NCI-H1417 (cell line): ENCODE measurements around the gene CBR3.

Experiments
- DNase-seq, 3 experiments: peaks; one replicate each; lab custom pipeline; 2025; lab: John Stamatoyannopoulos, UW

The CBR3 gene

DNA sequence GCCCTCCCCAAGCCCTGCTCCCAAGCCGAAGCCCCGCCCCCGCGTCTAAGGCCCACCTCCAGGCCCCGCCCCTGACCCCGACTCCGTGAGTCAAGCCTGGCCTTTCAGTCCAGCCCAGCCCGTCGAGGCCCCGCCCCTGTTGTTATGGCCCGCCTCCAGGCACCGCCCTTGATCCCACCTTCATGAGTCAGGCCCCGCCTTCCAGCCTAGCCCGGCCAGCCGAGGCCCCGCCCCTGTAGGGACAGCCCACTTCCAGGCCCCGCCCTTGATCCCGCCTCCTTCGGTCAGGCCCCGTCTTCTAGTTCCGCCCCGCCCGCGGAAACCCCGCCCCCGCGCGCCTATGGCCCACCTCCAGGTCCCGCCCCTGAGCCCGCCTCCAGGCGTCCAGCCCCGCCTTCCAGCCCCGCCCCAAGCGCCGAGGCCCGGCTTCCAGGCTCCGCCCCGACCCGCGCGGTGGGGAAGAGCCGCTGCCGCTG lies 21.5 kb downstream of the CBR3 start:
- DNase-seq, result peak; percentile 100

DNA sequence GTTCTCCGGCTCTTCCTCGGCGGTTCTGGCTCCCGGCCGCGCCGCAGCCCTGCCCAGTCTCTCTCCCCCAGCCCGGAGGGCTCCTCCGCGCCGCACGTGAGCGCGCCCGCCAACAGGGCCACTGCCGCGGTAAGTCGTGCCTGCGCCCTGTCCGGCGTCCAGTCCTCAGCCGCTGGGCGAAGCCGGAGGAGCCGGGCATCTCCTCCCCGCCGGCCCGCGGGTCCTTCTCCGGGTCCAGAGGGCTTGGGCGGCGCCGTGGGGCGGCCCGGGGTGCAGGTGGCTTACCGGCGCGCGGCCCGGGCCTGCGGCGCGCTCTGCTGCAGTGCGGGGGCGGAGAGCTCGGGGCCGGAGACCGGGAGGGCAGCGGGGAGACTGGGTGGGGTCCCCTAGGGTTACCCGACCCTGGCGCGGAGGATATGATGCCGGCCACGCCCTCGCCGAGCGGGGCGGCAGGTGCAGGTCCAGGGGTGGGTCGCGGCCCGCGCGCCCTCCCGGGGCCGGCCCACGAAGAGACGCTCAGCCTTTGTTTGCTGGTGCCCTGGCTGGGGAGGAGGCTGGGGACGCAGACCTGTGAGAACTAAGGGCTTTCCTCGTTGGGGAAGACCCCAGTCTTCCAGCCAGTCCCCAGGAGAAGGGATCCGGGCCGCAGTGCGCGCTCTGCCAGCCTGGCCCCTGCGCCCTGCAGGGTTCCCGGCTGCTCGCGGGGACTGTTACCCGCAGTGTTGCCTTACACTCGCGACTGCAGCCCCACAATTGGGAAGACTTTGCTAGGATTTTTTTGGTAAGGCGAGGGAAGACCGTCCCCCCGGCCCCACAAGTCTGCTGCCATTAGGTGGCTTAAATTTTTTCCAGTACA lies 22.2 kb downstream of the CBR3 start, which contains the start of gene DOP1B:
TSS of gene DOP1B (plus strand) at position 10 of the 856 bp plus-strand sequence. CDS start 7,910 bp downstream, outside the sequence.
- DNase-seq, result peak in 2 of 3 experiments; percentile 69 to 97

- DNase-seq, result no peak
These were observed 24.6 kb downstream of the CBR3 start for GRCh38 chr21:36159356-36159921.

DNA sequence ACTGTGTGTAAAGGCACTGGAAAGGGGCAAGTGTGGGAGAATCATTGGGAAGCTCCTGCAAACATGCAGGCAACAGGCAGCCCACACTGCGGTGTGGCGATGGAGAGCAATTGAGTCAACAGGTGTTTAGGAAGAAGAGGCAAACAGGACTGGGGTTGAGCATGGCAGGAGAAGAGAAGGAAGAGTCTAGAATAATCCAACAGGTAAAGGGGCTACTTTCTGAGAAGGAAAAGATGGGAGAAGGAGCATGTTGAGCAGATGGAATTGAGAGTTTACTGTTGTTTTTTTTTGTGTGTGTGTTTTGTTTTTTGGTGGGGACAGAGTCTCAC lies 25.9 kb downstream of the CBR3 start:
- DNase-seq, result no peak

GRCh38 chr21:36162631-36163030 lies 27.8 kb downstream of the CBR3 start:
- no peak for DNase-seq

GRCh38 chr21:36163750-36164741 lies 29.2 kb downstream of the CBR3 start:
- peak in 2 of 3 experiments; percentile 41 to 72 for DNase-seq

DNA sequence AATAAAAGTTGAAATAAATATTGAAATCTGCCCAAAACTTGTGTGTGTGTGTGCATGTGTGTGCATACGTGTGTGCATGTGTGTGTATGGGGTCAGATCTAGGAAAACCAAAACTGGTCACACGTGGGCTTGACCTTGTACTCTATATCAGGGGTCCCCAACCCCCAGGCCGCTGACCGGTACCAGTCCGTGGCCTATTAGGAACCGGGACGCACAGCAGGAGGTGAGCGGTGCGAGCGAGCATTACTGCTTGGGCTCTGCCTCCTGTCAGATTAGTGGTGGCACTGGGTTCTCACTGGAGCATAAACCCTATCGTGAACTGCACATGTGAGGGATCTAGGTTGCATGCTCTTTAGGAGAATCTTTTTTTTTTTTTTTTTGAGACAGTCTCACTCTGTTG lies 30.5 kb downstream of the CBR3 start:
- no peak for DNase-seq

- no peak for DNase-seq
These were observed 31.8 kb downstream of the CBR3 start for GRCh38 chr21:36166705-36167104.

DNA sequence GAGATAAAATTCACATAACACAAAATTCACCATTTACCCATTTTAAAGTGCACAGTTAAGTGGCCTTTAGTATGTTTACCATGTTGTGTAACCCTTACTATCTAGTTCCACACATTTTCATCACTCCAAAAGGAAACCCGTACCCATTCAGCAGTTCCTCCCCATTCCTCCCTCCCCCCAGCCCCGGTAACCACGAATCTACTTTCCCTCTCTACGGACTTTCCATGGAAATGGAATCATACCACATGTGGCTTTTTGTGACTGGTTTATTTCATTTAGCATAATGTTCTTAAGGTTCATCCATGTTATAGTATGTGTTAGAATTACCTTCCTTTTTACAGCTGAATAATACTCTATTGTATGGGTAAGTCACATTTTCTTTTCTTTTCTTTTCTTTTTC lies 32.7 kb downstream of the CBR3 start:
- no peak for DNase-seq

GRCh38 chr21:36169470-36170128 lies 34.7 kb downstream of the CBR3 start:
- DNase-seq, result no peak

- no peak for DNase-seq
These were observed 35.9 kb downstream of the CBR3 start for GRCh38 chr21:36170823-36171222.

DNA sequence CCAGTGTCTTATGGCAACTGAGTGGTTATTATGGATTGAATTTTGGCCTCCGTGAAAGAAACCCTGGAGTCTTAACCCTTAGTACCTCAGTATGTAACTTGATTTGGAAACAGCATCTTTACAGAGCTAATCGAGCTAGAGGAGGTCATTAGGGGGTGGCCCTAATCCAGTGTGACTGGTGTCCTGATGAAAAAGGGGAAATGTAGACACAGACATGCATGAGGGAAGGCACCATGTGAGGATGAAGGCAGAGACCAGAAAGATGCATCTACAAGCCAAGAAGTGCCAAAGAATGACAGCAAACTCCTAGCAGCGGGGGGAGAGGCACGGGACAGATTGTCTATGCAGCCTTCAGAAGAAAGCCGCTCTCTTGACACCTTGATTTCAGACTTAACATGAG lies 36.5 kb downstream of the CBR3 start:
- no peak for DNase-seq

DNA sequence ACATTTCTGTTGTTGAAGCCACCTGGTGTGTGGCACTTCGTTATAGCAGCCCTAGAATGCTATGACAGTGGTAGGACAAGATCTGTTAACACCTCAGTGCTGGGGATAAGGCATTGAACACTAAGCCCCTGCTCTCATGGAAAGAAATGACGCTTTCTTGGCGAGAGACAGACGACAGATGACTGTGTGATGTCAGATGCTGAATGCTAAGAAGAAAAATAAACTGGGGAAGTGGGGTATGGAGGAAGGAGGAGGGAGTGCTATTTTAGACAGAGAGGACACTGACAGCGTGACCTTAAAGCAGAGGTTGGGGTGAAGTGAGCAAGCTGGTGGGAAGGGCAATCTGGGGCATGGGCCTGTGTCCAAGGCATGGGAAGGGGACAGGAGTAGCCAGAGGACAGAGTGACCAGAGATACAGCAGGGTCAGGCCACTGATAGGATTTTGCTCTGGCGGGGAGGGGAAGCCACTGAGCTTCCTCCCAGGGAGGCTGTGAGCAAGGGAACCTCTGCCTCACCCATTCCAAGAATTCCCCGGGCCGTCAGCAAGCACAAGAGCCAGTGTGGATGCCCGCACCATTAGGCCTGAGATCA lies 37.0 kb downstream of the CBR3 start:
- no peak for DNase-seq

- DNase-seq, result no peak
These were observed 39.9 kb downstream of the CBR3 start for GRCh38 chr21:36174780-36175179.

DNA sequence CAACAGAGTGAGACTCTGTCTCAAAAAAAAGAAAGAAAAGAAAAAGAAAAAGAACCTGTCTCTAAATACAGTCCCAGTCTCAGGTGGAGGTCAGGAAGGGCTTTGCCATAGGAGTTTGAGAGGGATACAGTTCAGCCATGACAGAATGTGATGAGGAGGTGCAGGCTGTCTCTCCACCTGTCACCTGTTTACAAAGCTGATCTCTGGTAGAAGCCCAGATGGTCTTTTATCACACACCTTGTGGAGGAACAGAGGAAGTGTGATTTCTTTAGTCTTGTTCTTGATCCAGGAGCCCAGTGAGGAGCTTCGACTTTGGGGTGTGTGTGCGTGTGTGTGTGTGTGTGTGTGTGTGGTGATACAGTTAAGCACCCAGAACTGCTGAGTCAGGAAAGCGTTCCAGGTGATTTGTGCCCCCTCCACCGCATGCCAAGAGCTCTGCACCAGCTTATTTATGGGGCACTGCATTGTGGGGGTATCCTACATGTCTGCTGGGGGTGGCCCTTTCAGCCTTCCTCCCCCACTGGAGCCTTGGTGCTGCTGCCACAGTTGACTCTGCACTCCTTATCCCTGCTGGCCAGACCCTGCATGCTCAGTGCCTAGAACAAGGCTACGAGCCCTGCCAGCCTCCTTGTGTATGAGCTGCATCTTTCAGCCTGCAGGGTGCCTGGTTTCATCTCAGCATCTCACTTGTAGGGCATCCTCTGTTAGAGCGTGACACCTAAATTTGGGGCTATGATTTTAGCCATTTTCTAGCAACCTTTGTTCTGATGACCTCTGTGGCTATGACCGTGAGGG lies 41.1 kb downstream of the CBR3 start:
- DNase-seq, result peak in 1 of 3 experiments; percentile 15

GRCh38 chr21:36178349-36178748 lies 43.5 kb downstream of the CBR3 start:
- no peak for DNase-seq

- no peak for DNase-seq
These were observed 44.3 kb downstream of the CBR3 start for GRCh38 chr21:36179145-36179544.

- no peak for DNase-seq
These were observed 46.1 kb downstream of the CBR3 start for GRCh38 chr21:36180963-36181362.

- no peak for DNase-seq
These were observed 48.4 kb downstream of the CBR3 start for GRCh38 chr21:36183144-36183795.

DNA sequence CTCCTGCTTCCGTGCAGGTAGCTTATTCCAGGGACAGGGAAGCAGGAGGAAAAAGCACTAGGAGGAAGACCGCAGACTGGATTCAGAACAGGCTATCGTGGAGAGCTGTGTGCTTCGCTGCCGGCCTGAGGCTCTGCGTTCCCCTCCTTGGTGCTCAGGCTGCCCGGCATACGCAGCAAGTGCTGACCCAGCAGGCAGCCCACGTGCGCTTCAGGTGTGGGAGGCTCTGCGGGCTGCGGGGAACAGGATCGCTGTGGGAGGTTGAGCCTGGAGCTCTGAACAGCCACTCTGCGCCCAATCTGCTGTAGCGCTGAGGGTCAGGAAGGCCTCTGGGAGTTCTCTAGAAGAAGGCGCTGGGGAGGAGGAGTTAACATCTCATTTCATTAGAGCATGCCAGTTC lies 49.7 kb downstream of the CBR3 start:
- DNase-seq, result no peak
